MM.1S (cell line): Measurements from ENCODE around the gene TLCD1.

ENCODE experiments used
- CTCF ChIP-seq: fragments of 300-600 bp; sonication (generic); IDR thresholded peaks from 2 replicates; pipeline ENCODE4 v1.5.1; 2016; ENCODE audit warnings: antibody characterized with exemption, low read length, mixed read lengths
- EZH2 ChIP-seq: fragments of 300-600 bp; sonication (generic); optimal IDR thresholded peaks from 2 replicates; pipeline ENCODE3; 2017; ENCODE audit warnings: low read depth, mild to moderate bottlenecking, antibody characterized with exemption, low read length, mixed read lengths
- EZH2phosphoT487 ChIP-seq: fragments of 300-600 bp; sonication (generic); IDR thresholded peaks from 2 replicates; pipeline ENCODE4 v1.6.1; 2018; ENCODE audit warnings: antibody characterized with exemption, low read length

- no peak for TF ChIP-seq EZH2phosphoT487
- TF ChIP-seq CTCF, result no peak
- no peak for TF ChIP-seq EZH2
Observed at GRCh38 chr17:28700278-28700677, 25.8 kb downstream of the TLCD1 start.
